HFFc6 (cell line): ENCODE results near the gene PPP3CA. TPM values are rescaled to one million over a fixed set of nuclear protein-coding genes. Genes with fewer than 3 reads are reported as not detected.
A peak's percentile ranks its signal among the peaks of the same experiment; 100 is the strongest.
"Not testable (repeated sequence)": the region's sequence is repeated elsewhere in the genome, so short reads cannot be mapped to it uniquely, and the experiment has no call there.

Experiments
- DNase-seq: peaks from one replicate; pipeline ENCODE4 v3.0.0-alpha.2; 2018
- H3K27ac Mint-ChIP-seq: 2 replicates; pipeline ENCODE4 v1.8.0; 2020; ENCODE audit warnings: mild to moderate bottlenecking, mixed read lengths
- H3K27me3 Mint-ChIP-seq: 2 replicates; pipeline ENCODE4 v1.8.0; 2021; ENCODE audit warnings: mild to moderate bottlenecking, moderate library complexity, mixed read lengths; ENCODE audit not compliant: insufficient read depth
- H3K36me3 Mint-ChIP-seq: 2 replicates; pipeline ENCODE4 v1.8.0; 2021; ENCODE audit warnings: low read depth, mixed read lengths
- H3K4me1 Mint-ChIP-seq: 2 replicates; pipeline ENCODE4 v1.8.0; 2020; ENCODE audit warnings: low read depth, mixed read lengths
- H3K4me3 Mint-ChIP-seq: 2 replicates; pipeline ENCODE4 v1.8.0; 2020; ENCODE audit warnings: mild to moderate bottlenecking, moderate library complexity, mixed read lengths
- H3K9me3 Mint-ChIP-seq: 2 replicates; pipeline ENCODE4 v1.8.0; 2020; ENCODE audit warnings: mild to moderate bottlenecking, mixed read lengths
- CTCF ChIP-seq: fragments of 200-600 bp; sonication (generic); IDR thresholded peaks from 2 replicates; pipeline ENCODE4 v1.5.0; 2021; ENCODE audit warnings: antibody characterized with exemption, mild to moderate bottlenecking
- total RNA-seq, 6 experiments: library from RNA; stranded (reverse); fragmentation: NEBNext Ultra II Directional; extraction: Animal tissue kit (Norgen Biotek cat#: 25700); gene quantifications; 2 replicates in 1 of 6; 3 replicates in 5 of 6; pipeline ENCODE4 v1.2.3, GENCODE V29; 2021

The PPP3CA gene
- total RNA-seq, 6 experiments from 2014 or later: 45.9 to 59.6 (median 55.0) TPM

DNA sequence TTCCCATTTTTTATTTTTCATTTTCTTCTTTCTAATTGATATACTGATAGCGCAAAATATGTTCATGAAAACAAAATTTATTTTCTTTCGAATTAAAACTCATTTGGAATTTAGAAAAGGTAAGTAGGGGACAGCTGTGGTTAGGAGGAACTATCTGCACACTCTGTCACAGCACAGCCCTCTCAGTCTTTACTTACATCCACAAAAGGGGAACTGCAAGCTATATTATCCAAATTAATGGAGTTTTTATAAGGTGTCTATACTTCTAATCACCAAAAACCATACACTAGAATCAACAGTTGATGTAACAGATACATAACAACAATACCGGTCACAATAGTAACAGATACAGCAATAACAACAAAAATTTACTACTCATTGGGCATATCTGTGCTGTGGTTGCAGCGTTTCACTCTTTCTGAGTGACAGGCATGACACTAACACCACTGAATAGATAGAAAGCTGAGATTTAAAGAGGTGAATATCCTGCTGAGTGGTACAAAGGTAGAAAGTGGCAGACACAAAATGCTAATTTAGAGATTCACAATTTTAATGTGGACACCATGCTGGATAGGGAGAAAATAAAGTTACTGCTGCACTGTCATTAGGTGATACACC is 160.7 kb downstream of the PPP3CA start:
- Mint-ChIP-seq H3K27ac (no peak overlapping the region), H3K36me3 (peaks cover 12% of the 10 kb centered on the region), H3K4me1 (peaks cover 25% of the 10 kb centered on the region), H3K27me3 (no peaks in the 10 kb centered on the region), H3K4me3 (no peak overlapping the region), H3K9me3 (no peaks in the 10 kb centered on the region)
- no peak for TF ChIP-seq CTCF
- no peak for DNase-seq

DNA sequence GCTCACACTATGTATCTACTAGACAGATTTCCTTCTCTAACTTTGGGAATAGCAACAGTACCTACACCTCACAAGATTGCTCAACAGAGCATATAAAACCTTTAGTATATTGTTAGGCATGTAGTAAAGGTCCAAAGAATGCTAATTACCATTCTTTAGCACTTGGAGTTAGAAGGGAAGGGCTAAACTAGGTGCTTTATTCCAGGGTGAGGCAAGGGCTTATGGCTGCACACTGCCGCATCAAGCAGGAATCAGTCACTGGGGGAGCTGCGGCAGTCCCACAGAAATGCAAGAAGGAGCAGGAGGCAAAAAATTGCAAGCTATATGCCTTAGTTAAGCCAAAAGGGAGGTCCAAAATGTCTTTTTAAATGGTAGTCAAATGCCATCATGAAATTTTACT is 162.7 kb downstream of the PPP3CA start:
- Mint-ChIP-seq H3K4me1 (peaks cover 22% of the 10 kb centered on the region), H3K4me3 (no peak overlapping the region)

GRCh38 chr4:101183666-101184373 is 163.5 kb downstream of the PPP3CA start:
- H3K4me3 Mint-ChIP-seq: no peak overlapping the region
- TF ChIP-seq CTCF: no peak
- no peaks in the 10 kb centered on the region for H3K9me3 Mint-ChIP-seq
- H3K27me3 Mint-ChIP-seq: no peaks in the 10 kb centered on the region
- peak; percentile 9 for DNase-seq
- peaks cover 12% of the 10 kb centered on the region for H3K36me3 Mint-ChIP-seq
- peak overlapping the region; percentile 20; the same call in 1 of the 2 replicates for H3K27ac Mint-ChIP-seq
- H3K4me1 Mint-ChIP-seq: peaks cover 30% of the 10 kb centered on the region

More for the DNA sequence above, 162.7 kb downstream of the PPP3CA start:
- no peaks in the 10 kb centered on the region for H3K27me3 Mint-ChIP-seq
- H3K9me3 Mint-ChIP-seq: no peaks in the 10 kb centered on the region
- peaks cover 12% of the 10 kb centered on the region for H3K36me3 Mint-ChIP-seq
- no peak for DNase-seq
- no peak overlapping the region for H3K27ac Mint-ChIP-seq
- no peak for TF ChIP-seq CTCF

- peaks cover 12% of the 10 kb centered on the region for H3K36me3 Mint-ChIP-seq
- peaks cover 36% of the 10 kb centered on the region for H3K4me1 Mint-ChIP-seq
- H3K27me3 Mint-ChIP-seq: no peaks in the 10 kb centered on the region
- no peaks in the 10 kb centered on the region for H3K9me3 Mint-ChIP-seq
- no peak overlapping the region for H3K27ac Mint-ChIP-seq
- no peak for DNase-seq
- no peak for TF ChIP-seq CTCF
- H3K4me3 Mint-ChIP-seq: no peak overlapping the region
These were observed 164.1 kb downstream of the PPP3CA start for GRCh38 chr4:101183221-101183620.

- Mint-ChIP-seq H3K4me1 (peaks cover 39% of the 10 kb centered on the region), H3K36me3 (peaks cover 12% of the 10 kb centered on the region)
- H3K27me3 Mint-ChIP-seq, DNase-seq, H3K9me3 Mint-ChIP-seq, H3K4me3 Mint-ChIP-seq, H3K27ac Mint-ChIP-seq: not testable (repeated sequence)
These were observed 164.6 kb downstream of the PPP3CA start for GRCh38 chr4:101182688-101183087.

DNA sequence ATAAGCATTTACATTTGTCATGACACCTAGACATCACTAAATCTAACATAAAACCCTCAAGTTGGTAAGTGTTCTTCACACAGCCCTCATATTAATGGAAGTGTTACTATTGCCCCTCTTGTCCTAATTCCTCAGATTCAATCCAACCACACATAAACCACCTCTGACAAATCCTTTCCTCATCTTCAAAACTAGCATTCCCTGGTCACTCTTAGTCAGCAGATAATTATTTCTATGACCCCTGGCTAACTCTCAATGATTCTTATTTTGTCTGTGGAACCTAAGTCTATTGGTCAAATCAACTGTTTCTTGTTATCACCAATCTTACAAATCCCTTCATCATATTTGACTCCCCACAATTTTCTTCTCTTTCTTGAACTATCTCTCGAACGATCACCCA is 168.6 kb downstream of the PPP3CA start:
- H3K4me3 Mint-ChIP-seq: no peak overlapping the region
- H3K27ac Mint-ChIP-seq: peak overlapping the region; percentile 3; the same call in 1 of the 2 replicates
- peaks cover 12% of the 10 kb centered on the region for H3K36me3 Mint-ChIP-seq
- H3K27me3 Mint-ChIP-seq: no peaks in the 10 kb centered on the region
- peaks cover 41% of the 10 kb centered on the region for H3K4me1 Mint-ChIP-seq
- no peak for TF ChIP-seq CTCF
- DNase-seq: peak; percentile 36
- no peaks in the 10 kb centered on the region for H3K9me3 Mint-ChIP-seq
